ENCODE results near the gene DSCAM.

The DSCAM gene

DNA sequence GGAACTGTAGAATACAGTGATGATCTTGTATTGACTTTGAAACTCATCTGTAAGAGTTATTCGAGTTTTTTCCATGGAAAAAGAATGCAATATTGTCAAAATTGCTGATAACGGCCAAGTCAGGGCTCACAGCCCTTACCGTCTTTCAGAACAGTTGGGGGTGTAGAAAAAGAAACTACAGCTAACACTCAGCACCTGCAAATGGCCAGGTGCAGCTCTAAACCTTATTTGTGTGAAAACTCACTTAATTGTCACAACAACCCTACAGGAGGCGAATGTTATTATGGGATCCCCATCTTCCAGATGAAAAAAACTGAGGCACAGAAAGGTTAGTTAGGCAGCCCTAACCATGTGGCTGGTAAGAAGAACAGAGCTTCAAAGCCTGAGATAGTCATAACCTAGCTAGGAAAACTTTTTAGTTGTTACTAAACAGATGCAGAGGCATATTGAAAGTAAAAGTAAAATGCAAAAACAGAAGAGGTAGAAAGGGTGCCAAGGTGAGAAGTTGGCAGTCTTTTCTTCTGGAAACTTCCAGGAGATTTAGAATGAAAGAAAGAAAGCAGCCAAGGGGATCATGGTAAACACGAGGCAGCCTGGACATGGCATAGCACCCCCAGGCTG, 76.4 kb downstream of the DSCAM start:
- H3K9me3 ChIP-seq (ENCODE audit: insufficient read depth, low read length), result no peaks in the 10 kb centered on the region
- TF ChIP-seq EZH2phosphoT487 (conservative IDR thresholded peaks at IDR 0.05; ENCODE audit: low read length), result no peak
- TF ChIP-seq, protein P1, sequence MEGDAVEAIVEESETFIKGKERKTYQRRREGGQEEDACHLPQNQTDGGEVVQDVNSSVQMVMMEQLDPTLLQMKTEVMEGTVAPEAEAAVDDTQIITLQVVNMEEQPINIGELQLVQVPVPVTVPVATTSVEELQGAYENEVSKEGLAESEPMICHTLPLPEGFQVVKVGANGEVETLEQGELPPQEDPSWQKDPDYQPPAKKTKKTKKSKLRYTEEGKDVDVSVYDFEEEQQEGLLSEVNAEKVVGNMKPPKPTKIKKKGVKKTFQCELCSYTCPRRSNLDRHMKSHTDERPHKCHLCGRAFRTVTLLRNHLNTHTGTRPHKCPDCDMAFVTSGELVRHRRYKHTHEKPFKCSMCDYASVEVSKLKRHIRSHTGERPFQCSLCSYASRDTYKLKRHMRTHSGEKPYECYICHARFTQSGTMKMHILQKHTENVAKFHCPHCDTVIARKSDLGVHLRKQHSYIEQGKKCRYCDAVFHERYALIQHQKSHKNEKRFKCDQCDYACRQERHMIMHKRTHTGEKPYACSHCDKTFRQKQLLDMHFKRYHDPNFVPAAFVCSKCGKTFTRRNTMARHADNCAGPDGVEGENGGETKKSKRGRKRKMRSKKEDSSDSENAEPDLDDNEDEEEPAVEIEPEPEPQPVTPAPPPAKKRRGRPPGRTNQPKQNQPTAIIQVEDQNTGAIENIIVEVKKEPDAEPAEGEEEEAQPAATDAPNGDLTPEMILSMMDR (IDR thresholded peaks at IDR 0.05; ENCODE audit: insufficient read depth, low read length, poor library complexity, severe bottlenecking), result no peak
- H3K27ac ChIP-seq (ENCODE audit: low read depth, low read length), result no peak overlapping the region
- H3K4me2 ChIP-seq (ENCODE audit: low read depth, low read length, poor library complexity, severe bottlenecking), result no peak overlapping the region
- H3K4me3 ChIP-seq (ENCODE audit: insufficient read depth, low read length, poor library complexity, severe bottlenecking), result no peak overlapping the region
- H2AFZ ChIP-seq (ENCODE audit: low read depth, low read length, severe bottlenecking), result no peak overlapping the region
- no peaks in the 10 kb centered on the region for H3K9me2 ChIP-seq (replicated peaks; ENCODE audit: insufficient read depth, low read length)
- no peaks in the 10 kb centered on the region for H3K36me3 ChIP-seq (ENCODE audit: low read length)
- no peaks in the 10 kb centered on the region for H3F3A ChIP-seq (ENCODE audit: insufficient read depth)
- no peaks in the 10 kb centered on the region for H3K79me2 ChIP-seq (ENCODE audit: insufficient read depth, low read length)
- no peaks in the 10 kb centered on the region for H3K27me3 ChIP-seq (ENCODE audit: low read length)
- H4K20me1 ChIP-seq (ENCODE audit: low read depth, low read length), result no peaks in the 10 kb centered on the region
- H3K9ac ChIP-seq (ENCODE audit: low read length), result no peak overlapping the region

DNA sequence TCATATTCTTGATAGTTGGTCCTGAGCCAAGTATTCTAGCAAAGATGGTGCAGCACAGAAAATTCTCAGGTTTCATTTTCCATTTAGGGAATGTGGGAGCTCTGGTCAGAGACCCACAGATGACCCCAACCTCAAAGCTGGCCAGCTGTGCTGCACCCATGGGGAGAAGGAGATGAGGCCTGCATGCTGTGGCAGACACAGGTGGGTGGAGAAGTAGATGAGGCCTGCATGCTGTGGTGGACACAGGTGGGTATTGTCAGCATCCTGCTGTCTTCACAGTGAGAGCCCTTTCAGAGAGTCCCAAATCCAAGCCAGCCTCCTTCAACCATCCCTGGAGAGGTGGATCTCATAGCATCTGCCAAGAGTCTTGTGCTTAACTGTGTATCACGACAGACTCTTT, 77.7 kb downstream of the DSCAM start:
- H4K20me1 ChIP-seq (ENCODE audit: low read depth, low read length), result no peaks in the 10 kb centered on the region
- no peak overlapping the region for H3K9ac ChIP-seq (ENCODE audit: low read length)
- H3K27me3 ChIP-seq (ENCODE audit: low read length), result no peaks in the 10 kb centered on the region
- no peak overlapping the region for H2AFZ ChIP-seq (ENCODE audit: low read depth, low read length, severe bottlenecking)
- H3K4me2 ChIP-seq (ENCODE audit: low read depth, low read length, poor library complexity, severe bottlenecking), result no peak overlapping the region
- no peaks in the 10 kb centered on the region for H3K9me2 ChIP-seq (replicated peaks; ENCODE audit: insufficient read depth, low read length)
- no peaks in the 10 kb centered on the region for H3F3A ChIP-seq (ENCODE audit: insufficient read depth)
- H3K79me2 ChIP-seq (ENCODE audit: insufficient read depth, low read length), result no peaks in the 10 kb centered on the region
- TF ChIP-seq, protein P1 (IDR thresholded peaks at IDR 0.05; ENCODE audit: insufficient read depth, low read length, poor library complexity, severe bottlenecking), result no peak
- no peak for TF ChIP-seq EZH2phosphoT487 (conservative IDR thresholded peaks at IDR 0.05; ENCODE audit: low read length)
- no peaks in the 10 kb centered on the region for H3K9me3 ChIP-seq (ENCODE audit: insufficient read depth, low read length)
- H3K4me3 ChIP-seq (ENCODE audit: insufficient read depth, low read length, poor library complexity, severe bottlenecking), result no peak overlapping the region
- no peaks in the 10 kb centered on the region for H3K36me3 ChIP-seq (ENCODE audit: low read length)
- no peak overlapping the region for H3K27ac ChIP-seq (ENCODE audit: low read depth, low read length)

DNA sequence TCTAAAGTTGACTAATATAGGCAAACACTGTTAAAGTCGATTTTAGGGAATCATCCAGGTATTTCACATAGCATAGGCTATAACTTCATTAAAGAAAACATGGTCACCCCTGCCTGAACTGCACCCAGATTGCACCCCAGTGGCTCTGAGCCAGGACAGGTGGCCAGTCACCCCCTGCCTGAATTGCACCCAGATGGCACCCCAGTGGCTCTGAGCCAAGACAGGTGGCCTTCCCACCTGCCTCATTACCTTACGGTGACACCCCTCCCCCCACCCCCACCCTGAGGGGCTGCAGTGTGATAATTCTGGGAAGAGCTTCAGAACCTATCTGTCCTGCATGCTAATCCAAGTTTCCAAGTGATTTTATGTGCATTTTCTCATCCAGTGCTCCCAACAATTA, 78.9 kb downstream of the DSCAM start:
- no peak overlapping the region for H3K9ac ChIP-seq (ENCODE audit: low read length)
- no peaks in the 10 kb centered on the region for H3K9me2 ChIP-seq (replicated peaks; ENCODE audit: insufficient read depth, low read length)
- no peaks in the 10 kb centered on the region for H3F3A ChIP-seq (ENCODE audit: insufficient read depth)
- H2AFZ ChIP-seq (ENCODE audit: low read depth, low read length, severe bottlenecking), result no peak overlapping the region
- H4K20me1 ChIP-seq (ENCODE audit: low read depth, low read length), result no peaks in the 10 kb centered on the region
- no peaks in the 10 kb centered on the region for H3K79me2 ChIP-seq (ENCODE audit: insufficient read depth, low read length)
- TF ChIP-seq EZH2phosphoT487 (conservative IDR thresholded peaks at IDR 0.05; ENCODE audit: low read length), result no peak
- TF ChIP-seq, protein P1 (IDR thresholded peaks at IDR 0.05; ENCODE audit: insufficient read depth, low read length, poor library complexity, severe bottlenecking), result no peak
- H3K9me3 ChIP-seq (ENCODE audit: insufficient read depth, low read length), result no peaks in the 10 kb centered on the region
- no peaks in the 10 kb centered on the region for H3K27me3 ChIP-seq (ENCODE audit: low read length)
- H3K36me3 ChIP-seq (ENCODE audit: low read length), result no peaks in the 10 kb centered on the region
- H3K4me2 ChIP-seq (ENCODE audit: low read depth, low read length, poor library complexity, severe bottlenecking), result no peak overlapping the region
- H3K27ac ChIP-seq (ENCODE audit: low read depth, low read length), result no peak overlapping the region
- no peak overlapping the region for H3K4me3 ChIP-seq (ENCODE audit: insufficient read depth, low read length, poor library complexity, severe bottlenecking)

Data from SU-DHL-6 (cell line).